Nasal cavity respiratory epithelium epithelial cell of viscerocranial mucosa (primary cell): ENCODE measurements around the gene RPGRIP1. TPM values are rescaled to one million over a fixed set of nuclear protein-coding genes. Genes with fewer than 3 reads are reported as not detected.

Experiments used
- total RNA-seq: library from RNA; depleted of rRNA; stranded (reverse); fragments of >200 nt; gene quantifications from 2 replicates; pipeline ENCODE4 v1.2.3, GENCODE V29; 2014

RPGRIP1 gene
- not detected in 2 replicates for total RNA-seq

GRCh38 chr14:21279783-21280182 lies at the start of gene RPGRIP1:
RPGRIP1 (plus strand) TSS chr14:21280083; CDS start chr14:21287977, 7,894 bp downstream.

GRCh38 chr14:21269252-21270046 lies 10.4 kb upstream of the RPGRIP1 start, which contains the start of gene HNRNPC:
HNRNPC (minus strand) TSS chr14:21269442; CDS start chr14:21234193, 35,249 bp downstream.

Other genes with a start within 250 kb of the RPGRIP1 start
- not detected in 2 replicates for gene TPPP2, start 249.9 kb upstream of the RPGRIP1 start, total RNA-seq
- not detected in 2 replicates for gene RNASE13, start 245.3 kb upstream of the RPGRIP1 start, total RNA-seq
- gene RNASE7, start 237.7 kb upstream of the RPGRIP1 start, total RNA-seq: 19.9 and 33.8 TPM in 2 replicates
- gene RNASE8, start 222.3 kb upstream of the RPGRIP1 start, total RNA-seq: not detected in 2 replicates
- gene ARHGEF40, start 209.8 kb upstream of the RPGRIP1 start, total RNA-seq: 4.1 and 20.6 TPM in 2 replicates
- 15.4 and 18.2 TPM in 2 replicates for gene ZNF219, start 181.4 kb upstream of the RPGRIP1 start, total RNA-seq
- gene TMEM253, start 179.0 kb upstream of the RPGRIP1 start, total RNA-seq: under 0.01 and 0.28 TPM in 2 replicates
- not detected in 2 replicates for gene OR5AU1, start 124.0 kb upstream of the RPGRIP1 start, total RNA-seq
- 641 and 1,200 TPM in 2 replicates for gene HNRNPC, start 10.6 kb upstream of the RPGRIP1 start, total RNA-seq
- gene SUPT16H, start 103.9 kb downstream of the RPGRIP1 start, total RNA-seq: 72.8 and 95.0 TPM in 2 replicates
- 47.5 and 80.7 TPM in 2 replicates for gene CHD8, start 176.0 kb downstream of the RPGRIP1 start, total RNA-seq
- gene RAB2B, start 196.9 kb downstream of the RPGRIP1 start, total RNA-seq: 22.9 and 30.6 TPM in 2 replicates
- 18.1 and 40.8 TPM in 2 replicates for gene TOX4, start 197.1 kb downstream of the RPGRIP1 start, total RNA-seq
- 34.9 and 49.2 TPM in 2 replicates for gene METTL3, start 231.3 kb downstream of the RPGRIP1 start, total RNA-seq
- gene SALL2, start 246.3 kb downstream of the RPGRIP1 start, total RNA-seq: under 0.01 and 0.71 TPM in 2 replicates